AG04449 (cell line): Measurements from ENCODE around the gene CACNA1I.

ENCODE experiments used
- CTCF ChIA-PET: fragments of 350-600 bp; formaldehyde crosslinking; extraction: SDS; loops from one replicate; lab custom pipeline; 2021; ENCODE audit warnings: antibody characterized with exemption; lab: Yijun Ruan, JAX
- POLR2A ChIA-PET: fragments of 400-600, 350-600 bp; formaldehyde crosslinking; extraction: SDS; loops from one replicate; lab custom pipeline; 2020; ENCODE audit warnings: antibody characterized with exemption, inconsistent platforms; lab: Yijun Ruan, JAX
- DNase-seq: peaks from one replicate; pipeline ENCODE4 v3.0.0-alpha.2; 2010; ENCODE audit warnings: low read depth, low spot score
- H3K4me3 ChIP-seq: 2 replicates; pipeline ENCODE4 v1.5.1; 2011; ENCODE audit warnings: low read depth, mild to moderate bottlenecking, control low read depth, low read length
- TF ChIP-seq, protein P1 (sequence below): IDR thresholded peaks from one replicate; pipeline ENCODE4 v1.5.1; 2011; ENCODE audit warnings: mild to moderate bottlenecking, moderate library complexity, low read length, control low read depth, inconsistent platforms; ENCODE audit not compliant: insufficient read depth; ENCODE audit errors: missing control alignments

CACNA1I gene

GRCh38 chr22:39647836-39648629 lies 77.5 kb downstream of the CACNA1I start:
- no peak overlapping the region for H3K4me3 ChIP-seq
- DNase-seq: no peak
- TF ChIP-seq, protein P1, sequence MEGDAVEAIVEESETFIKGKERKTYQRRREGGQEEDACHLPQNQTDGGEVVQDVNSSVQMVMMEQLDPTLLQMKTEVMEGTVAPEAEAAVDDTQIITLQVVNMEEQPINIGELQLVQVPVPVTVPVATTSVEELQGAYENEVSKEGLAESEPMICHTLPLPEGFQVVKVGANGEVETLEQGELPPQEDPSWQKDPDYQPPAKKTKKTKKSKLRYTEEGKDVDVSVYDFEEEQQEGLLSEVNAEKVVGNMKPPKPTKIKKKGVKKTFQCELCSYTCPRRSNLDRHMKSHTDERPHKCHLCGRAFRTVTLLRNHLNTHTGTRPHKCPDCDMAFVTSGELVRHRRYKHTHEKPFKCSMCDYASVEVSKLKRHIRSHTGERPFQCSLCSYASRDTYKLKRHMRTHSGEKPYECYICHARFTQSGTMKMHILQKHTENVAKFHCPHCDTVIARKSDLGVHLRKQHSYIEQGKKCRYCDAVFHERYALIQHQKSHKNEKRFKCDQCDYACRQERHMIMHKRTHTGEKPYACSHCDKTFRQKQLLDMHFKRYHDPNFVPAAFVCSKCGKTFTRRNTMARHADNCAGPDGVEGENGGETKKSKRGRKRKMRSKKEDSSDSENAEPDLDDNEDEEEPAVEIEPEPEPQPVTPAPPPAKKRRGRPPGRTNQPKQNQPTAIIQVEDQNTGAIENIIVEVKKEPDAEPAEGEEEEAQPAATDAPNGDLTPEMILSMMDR: no peak
- POLR2A ChIA-PET: no interaction called here
- CTCF ChIA-PET: no interaction called here

DNA sequence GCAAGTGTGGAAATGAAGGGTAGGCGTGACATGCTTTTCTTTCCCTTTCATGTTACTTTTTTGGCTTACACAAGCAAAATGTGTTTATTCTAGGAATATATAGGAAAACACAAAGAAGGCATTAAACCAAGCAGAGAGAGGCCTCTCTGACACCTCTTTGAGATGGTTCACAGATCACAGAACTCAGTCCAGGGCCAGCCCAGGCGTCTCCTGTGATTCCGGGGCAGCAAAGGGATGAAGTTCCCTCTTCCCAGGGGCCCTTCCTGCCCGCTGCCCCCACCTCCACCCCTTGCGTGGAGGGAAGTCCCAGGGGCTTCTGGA lies 78.0 kb downstream of the CACNA1I start:
- TF ChIP-seq, protein P1: no peak
- CTCF ChIA-PET: no interaction called here
- no peak overlapping the region for H3K4me3 ChIP-seq
- POLR2A ChIA-PET: no interaction called here
- no peak for DNase-seq

GRCh38 chr22:39649500-39650089 lies 79.0 kb downstream of the CACNA1I start:
- H3K4me3 ChIP-seq: no peak overlapping the region
- POLR2A ChIA-PET: no interaction called here
- DNase-seq: no peak
- TF ChIP-seq, protein P1: no peak
- CTCF ChIA-PET: no interaction called here

- ChIA-PET CTCF (no interaction called here), POLR2A (no interaction called here)
- DNase-seq: no peak
- no peak overlapping the region for H3K4me3 ChIP-seq
- TF ChIP-seq, protein P1: no peak
Measured at GRCh38 chr22:39651053-39651996, 80.8 kb downstream of the CACNA1I start.

DNA sequence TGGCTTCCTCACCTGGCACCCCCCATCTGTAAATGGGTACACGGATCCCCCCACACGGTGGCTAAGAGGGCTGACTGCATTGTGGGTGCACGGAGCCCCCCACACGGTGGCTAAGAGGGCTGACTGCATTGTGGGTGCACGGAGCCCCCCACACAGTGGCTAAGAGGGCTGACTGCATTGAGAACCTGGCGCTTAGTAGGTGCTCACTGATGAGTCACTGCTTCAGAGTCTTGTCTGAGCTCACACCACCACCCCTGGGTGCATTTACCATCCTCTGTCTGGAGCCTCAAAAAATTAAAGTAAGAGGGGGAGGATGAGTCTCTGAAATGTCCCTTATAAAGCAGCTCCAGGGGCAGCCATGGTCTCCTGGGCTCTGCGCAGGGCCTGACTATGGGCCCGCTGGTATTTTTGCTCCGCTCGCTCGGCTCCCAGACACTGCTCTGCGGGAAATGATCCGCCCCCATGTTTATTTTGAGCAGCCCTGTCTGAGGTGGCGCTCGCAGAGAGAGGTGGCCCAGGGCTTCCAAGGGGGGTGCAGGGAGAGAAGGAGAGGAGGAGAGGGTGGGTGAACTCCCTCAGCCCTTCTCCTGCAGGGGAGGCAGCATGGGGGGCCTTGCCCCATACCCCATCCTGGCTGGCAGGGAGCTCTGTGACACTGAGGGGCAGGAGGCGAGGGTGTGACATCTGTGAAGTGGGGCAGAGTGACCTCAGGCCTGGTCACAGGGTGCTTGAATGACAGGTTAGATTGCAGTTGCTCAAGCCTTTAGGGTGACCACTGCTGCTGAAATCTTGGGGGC lies 82.6 kb downstream of the CACNA1I start:
- CTCF ChIA-PET: no interaction called here
- no peak for DNase-seq
- TF ChIP-seq, protein P1: no peak
- POLR2A ChIA-PET: interaction anchor here (1.0 kb wide), 1 partner anchor 8 kb away, joined by 3 read pairs; no protein-coding TSS in a partner anchor
- H3K4me3 ChIP-seq: no peak overlapping the region
